Activated CD4-positive, alpha-beta T cell treated with anti-CD3 and anti-CD28 coated beads, Interleukin-2, Interleukin-6, amounts not matched to agents 100 ng/mL and 50 ng/mL, durations not matched to agents 16 hours and 8 hours (primary cell): ENCODE results near the gene ANP32B.

ENCODE experiments used
- DNase-seq: peaks from one replicate; pipeline ENCODE4 v3.0.0-alpha.2; 2020

ANP32B gene

DNA sequence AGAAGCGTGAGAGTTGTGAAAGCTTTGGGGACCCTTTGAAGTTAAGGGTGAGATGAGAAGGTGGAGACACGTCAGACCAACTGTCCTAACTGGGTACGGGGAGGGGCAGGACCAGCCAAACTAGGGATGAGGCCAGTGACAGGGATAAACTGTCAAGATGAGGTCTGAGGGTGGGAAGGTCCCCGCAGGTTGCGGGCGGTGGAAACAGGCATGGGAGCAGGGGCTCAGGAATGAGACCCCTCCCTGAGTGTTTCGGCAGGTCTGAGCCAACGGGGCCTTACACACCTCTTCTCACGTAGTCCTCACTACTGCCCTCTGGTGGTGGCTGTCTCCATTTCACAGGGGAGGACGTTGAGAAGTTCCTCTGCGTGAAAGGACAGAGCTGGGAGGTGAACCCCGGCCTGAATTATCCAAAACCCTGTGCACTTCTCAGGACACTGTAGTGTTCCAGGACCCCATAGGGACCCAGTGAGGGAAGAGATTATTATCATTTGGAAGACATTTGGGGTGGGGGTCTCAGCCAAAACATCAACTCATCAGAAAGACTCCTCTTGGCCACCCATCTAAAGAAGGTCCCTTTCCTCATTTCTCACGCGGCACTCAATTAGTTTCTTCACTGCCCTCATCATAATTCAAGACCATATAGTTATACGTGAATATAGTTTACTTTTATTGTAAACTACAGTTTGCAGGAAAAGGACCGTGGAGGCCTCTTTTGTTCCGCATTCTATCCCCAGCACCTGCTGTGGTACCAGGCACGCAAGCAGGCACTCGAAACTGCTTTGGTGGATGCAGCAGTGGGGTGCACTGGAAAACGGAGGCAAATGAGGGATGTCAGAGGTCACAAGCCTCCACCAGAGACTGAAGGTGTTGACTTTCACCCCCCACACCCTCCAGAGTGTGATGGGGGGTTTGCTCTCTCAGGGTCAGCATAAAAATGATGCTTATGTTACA, 51.7 kb downstream of the ANP32B start:
- peak; percentile 90 for DNase-seq

DNA sequence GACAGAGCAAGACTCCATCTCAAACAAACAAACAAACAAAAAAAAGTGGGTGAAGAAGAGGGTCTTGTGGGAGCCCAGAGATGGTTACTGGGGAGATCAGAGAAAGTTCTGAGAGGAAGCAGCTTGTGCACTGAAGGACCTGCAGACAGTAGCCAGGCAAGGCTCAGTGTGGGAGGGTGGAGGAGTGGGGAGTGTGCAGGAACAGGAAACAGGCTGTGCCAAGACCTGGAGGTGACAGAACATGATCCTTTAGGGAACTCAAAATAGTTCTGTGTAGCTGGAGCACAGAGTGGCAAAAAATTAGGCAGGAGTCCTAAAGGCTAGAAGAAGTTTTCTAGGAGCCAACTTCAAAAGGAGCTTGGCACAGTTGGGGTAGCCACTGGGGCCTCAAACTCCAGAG, 54.2 kb downstream of the ANP32B start:
- no peak for DNase-seq

DNA sequence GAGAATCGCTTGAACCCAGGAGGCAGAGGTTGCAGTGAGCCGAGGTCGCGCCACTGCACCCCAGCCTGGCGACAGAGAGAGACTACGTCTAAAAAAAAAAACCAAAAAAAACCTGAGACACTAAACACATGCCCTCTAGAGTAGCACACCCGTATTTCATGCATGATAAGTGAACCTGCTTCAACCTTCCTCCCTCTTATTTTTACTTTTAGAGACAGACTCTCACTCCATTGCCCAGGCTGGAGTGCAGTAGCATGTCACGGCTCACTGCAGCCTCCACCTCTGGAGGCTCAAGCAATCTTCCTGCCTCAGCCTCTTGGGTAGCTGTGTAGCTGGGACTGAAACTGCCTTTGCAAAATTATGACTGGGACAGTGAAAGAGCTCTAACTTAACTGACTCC, 55.8 kb downstream of the ANP32B start:
- DNase-seq, result no peak

DNA sequence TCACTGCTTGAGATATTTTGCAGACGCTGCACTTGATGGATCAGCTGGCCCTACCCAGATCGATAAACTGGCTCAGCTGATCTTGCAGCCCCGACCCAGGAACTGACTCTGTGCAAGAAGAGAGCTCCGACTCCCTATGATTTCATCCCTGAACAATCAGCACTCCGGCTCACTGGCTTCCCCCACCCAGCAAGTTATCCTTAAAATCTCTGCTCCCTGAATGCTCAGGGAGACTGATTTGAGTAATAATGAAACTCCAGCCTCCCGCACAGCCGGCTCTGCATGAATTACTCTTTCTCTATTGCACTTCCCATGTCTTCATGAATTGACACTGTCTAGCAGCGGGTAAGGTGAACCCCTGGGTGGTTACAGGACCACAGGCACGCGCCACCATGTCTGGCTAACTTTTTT, 56.5 kb downstream of the ANP32B start:
- DNase-seq, result no peak

- DNase-seq, result no peak
These were observed 57.1 kb downstream of the ANP32B start for GRCh38 chr9:98040212-98040611.

GRCh38 chr9:98043915-98044314, 60.8 kb downstream of the ANP32B start:
- DNase-seq, result no peak

DNA sequence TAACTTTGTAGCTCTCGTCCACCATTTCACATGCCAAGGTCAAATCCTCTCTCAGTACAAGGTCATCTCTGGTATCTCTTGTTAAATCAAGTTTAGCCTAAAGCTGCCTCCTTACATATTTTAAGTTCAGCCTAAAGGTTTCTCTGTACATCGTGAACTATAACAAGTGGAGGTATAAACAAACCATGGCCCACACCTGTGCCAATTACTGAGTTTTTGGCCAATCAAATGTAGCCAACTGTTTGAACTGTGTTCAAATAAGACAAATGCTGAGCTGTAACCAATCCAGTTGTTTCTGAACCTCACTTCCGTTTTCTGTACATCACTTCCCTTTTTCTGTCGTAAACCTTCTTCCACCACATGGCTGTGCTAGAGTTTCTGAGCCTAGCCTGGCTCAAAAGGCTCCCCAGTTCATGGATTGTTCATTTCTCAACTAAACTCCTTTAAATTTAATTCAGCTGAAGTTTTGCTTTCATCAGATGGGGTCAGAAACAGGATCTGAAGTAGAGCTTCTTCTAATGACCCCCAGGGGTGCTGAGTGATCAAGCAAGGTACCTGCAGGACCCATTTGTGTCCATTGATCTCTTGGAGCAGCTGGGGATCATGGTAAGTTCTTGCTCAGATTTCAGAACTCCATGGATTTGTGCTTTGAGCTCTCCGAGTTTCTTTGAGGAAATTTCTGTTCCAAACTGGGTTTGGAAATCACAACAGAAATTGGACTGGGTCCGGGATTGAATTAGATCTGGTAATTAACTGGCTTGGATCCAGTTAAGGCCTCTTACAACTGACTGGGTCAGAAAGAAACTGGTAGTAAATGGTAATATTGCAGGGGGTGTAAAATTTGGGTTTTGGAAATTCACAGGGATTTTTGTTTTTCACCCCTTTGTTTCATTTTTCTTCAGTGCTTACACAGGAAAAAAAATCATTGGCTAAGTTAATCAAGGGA, 62.4 kb downstream of the ANP32B start:
- peak; percentile 83 for DNase-seq

DNA sequence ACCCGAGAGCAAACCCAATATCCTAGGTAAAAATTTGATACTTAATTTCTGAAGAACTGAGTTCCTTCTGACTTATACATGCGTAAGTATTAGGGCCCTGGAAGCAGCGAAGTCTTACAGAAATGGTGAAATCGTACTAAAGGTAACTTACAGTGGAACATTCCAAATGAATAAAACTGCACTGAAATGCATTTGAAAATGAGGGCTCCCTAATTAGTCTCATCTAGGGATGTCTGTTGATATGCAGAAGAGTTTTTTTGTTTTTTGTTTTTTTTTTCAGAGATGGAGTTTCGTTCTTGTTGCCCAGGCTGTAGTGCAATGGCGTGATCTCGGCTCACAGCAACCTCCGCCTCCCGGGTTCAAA, 63.0 kb downstream of the ANP32B start:
- no peak for DNase-seq

DNA sequence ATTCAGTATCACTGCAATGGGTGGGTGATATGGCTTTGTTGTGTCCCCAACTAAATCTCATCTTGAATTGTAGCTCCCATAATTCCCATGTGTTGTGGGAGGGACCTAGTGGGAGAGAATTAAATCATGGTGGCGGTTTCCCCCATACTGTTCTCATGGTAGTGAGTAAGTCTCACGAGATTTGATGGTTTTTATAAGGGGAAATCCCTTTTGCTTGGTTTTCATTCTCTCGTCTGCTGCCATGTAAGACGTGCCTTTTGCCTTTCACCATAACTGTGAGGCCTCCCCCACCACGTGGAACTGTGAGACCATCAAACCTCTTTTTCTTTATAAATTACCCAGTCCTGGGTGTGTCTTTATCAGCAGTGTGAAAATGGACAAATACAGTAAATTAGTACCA, 63.9 kb downstream of the ANP32B start:
- peak; percentile 34 for DNase-seq

- no peak for DNase-seq
These were observed 66.3 kb downstream of the ANP32B start for GRCh38 chr9:98049288-98050072.

GRCh38 chr9:98050351-98050750, 67.2 kb downstream of the ANP32B start:
- DNase-seq, result no peak

DNA sequence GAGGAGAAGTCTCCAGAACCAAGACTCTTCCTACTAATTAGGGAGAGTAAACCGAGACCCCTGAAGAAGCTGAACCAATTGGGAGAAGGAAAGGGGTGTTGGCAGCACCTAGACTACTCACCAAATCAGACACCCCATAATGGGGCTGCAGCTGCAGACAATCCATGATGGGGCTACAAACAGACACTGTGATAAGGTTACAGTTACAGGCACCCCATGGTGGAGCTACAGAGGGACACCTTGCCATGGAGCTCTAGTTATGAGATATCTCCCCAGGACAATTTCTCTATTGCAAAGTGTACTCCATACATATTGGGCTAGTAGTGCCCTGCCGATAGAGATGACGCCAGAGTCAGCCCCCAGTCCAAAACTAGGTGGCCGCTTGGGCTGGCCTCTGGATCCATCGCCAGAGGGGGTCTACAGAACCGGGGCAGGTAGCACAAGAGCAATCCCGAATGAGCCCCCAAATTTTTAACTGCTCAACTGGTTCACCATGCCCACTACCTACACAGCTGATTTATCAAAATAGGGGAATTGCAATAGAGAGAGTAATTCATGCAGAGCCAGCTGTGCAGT, 71.3 kb downstream of the ANP32B start:
- no peak for DNase-seq

- DNase-seq, result peak; percentile 97
These were observed 73.4 kb downstream of the ANP32B start, which contains the start of gene NANS for GRCh38 chr9:98056269-98057137. Gene NANS, plus strand, starts transcription at chr9:98056732. Its CDS starts 77 bp downstream, at chr9:98056809.

- DNase-seq, result no peak
These were observed 74.1 kb downstream of the ANP32B start for GRCh38 chr9:98057138-98057799.

DNA sequence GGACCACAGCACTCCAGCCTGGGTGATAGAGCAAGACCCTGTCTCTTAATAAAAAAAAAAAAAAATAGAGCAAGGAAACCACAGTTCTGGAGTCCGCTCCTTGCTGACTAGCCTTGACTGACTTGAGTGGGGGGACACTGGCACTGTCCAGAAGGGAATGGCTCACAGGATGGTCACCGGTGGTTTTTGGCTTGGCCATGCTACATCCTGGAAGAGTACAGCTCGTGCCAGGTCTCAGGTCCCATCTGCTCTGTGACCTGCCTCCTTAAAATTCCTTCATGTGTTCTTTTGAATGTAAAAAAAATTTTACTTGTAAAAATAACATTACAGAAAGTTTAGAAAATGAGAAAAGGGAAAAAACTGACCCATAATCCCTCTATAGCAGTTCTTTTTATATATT, 79.0 kb downstream of the ANP32B start:
- no peak for DNase-seq

DNA sequence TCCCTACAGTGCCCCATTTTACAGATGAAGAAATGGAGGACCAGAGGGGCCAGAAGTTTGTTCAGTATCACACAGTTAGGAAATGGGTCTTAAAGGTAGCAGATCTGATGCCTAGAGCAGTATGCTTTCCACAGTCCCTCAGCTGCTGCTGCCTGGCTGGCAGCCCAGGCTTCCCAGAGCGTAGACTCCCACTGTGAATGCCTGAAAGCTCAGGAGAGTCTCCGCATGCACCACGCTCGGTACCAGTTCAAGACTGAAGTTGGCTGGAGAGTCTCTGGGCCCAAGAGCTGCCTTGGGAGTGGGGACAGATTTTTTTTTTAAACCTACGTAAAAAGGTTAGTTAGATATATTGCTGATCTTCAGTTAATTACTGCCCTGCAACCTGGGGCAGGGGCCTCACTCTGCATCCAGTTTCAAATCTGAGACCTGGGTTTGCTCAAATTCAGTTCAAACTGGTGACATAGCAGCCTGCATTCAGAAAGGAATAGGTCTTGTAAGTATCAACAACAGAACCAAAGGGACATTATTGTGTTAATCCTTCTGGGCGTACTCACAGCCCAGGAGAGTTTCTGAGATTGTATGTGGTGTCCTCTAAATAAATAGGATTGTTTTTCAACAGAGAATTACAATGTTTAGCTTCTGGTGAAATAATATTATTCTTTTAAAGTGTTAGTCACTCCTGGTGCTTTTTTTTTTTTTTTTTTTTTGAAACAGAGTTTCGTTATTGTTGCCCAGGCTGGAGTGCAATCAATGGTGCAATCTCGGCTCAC, 81.7 kb downstream of the ANP32B start:
- no peak for DNase-seq
